Uterus (tissue), 2 donors: Measurements from ENCODE around the gene SECISBP2L.

Source experiments
- CTCF ChIP-seq, 4 experiments: fragments of 200-600 bp in 2 of 4; fragments of 450-650 bp in 2 of 4; sonication (generic) in 2 of 4; IDR thresholded peaks; one replicate each; pipeline ENCODE4 v1.5.1; 2016 to 2019; ENCODE audit warnings: antibody characterized with exemption in 4 of 4, mild to moderate bottlenecking in 2 of 4, moderate library complexity in 1 of 4
- POLR2A ChIP-seq, 2 donors: fragments of 450-650 bp; IDR thresholded peaks; one replicate each; pipeline ENCODE4 v1.6.1; 2016; ENCODE audit warnings: antibody characterized with exemption in 2 of 2, mild to moderate bottlenecking in 1 of 2, moderate library complexity in 1 of 2

GRCh38 chr15:49031804-49032203 is 14.4 kb downstream of the SECISBP2L start:
- TF ChIP-seq CTCF (IDR thresholded peaks at IDR 0.05) (no peak), POLR2A (IDR thresholded peaks at IDR 0.05) (no peak)
